MCF 10A (cell line): Measurements from ENCODE around the gene CACNA1B. TPM values are rescaled to one million over a fixed set of nuclear protein-coding genes. Genes with fewer than 3 reads are reported as not detected.

Experiments used
- BruUV-seq: library from RNA; stranded (reverse); fragments of 400-500 nt; replicated peaks from 2 replicates; lab custom pipeline; 2021; lab: Mats Ljungman, UMichigan
- CTCF ChIA-PET: fragments of 300-600 bp; sonication (Branson Sonifier 250); formaldehyde crosslinking; extraction: SDS; loops from one replicate; lab custom pipeline; 2021; ENCODE audit warnings: antibody characterized with exemption, inconsistent platforms; lab: Yijun Ruan, JAX
- POLR2A ChIA-PET: fragments of 300-600, 350-650 bp; sonication (Branson Sonifier 250); formaldehyde crosslinking; extraction: SDS; loops from one replicate; lab custom pipeline; 2020; ENCODE audit warnings: antibody characterized with exemption, inconsistent platforms; lab: Yijun Ruan, JAX
- DNase-seq: peaks from one replicate; pipeline ENCODE4 v3.0.0-alpha.2; 2018; ENCODE audit not compliant: unreplicated experiment
- H3K27ac Mint-ChIP-seq: one replicate; pipeline ENCODE4 v1.8.0; 2022; ENCODE audit warnings: mild to moderate bottlenecking, low read depth, mixed read lengths; ENCODE audit not compliant: unreplicated experiment
- H3K27me3 Mint-ChIP-seq: one replicate; pipeline ENCODE4 v1.8.0; 2022; ENCODE audit warnings: mixed read lengths; ENCODE audit not compliant: insufficient read depth, unreplicated experiment
- H3K36me3 Mint-ChIP-seq: one replicate; pipeline ENCODE4 v1.8.0; 2022; ENCODE audit warnings: mild to moderate bottlenecking, moderate library complexity, mixed read lengths; ENCODE audit not compliant: insufficient read depth, unreplicated experiment
- H3K4me1 Mint-ChIP-seq: one replicate; pipeline ENCODE4 v1.8.0; 2022; ENCODE audit warnings: mixed read lengths; ENCODE audit not compliant: insufficient read depth, unreplicated experiment
- H3K4me3 Mint-ChIP-seq: one replicate; pipeline ENCODE4 v1.8.0; 2022; ENCODE audit warnings: mild to moderate bottlenecking, moderate library complexity, mixed read lengths; ENCODE audit not compliant: unreplicated experiment
- H3K9me3 Mint-ChIP-seq: one replicate; pipeline ENCODE4 v1.8.0; 2022; ENCODE audit warnings: mixed read lengths; ENCODE audit not compliant: unreplicated experiment
- CTCF ChIP-seq: fragments of 200-600 bp; IDR thresholded peaks from one replicate; pipeline ENCODE4 v1.8.0; 2022; ENCODE audit warnings: antibody characterized with exemption, mild to moderate bottlenecking; ENCODE audit not compliant: unreplicated experiment
- intact Hi-C: fragments of 100-400 bp; cut with micrococcal nuclease; formaldehyde crosslinking; loops from 2 replicates; pipeline ENCODE4 v1.14.1; 2022
- total RNA-seq: library from RNA; stranded (reverse); gene quantifications from 2 replicates; pipeline ENCODE4 v1.2.3, GENCODE V29; 2022

CACNA1B gene
- total RNA-seq, 1 experiment from 2014 or later, result not detected

- ChIA-PET CTCF (no interaction called here), POLR2A (no interaction called here)
- Mint-ChIP-seq H3K9me3 (no peaks in the 10 kb centered on the region), H3K27ac (no peak overlapping the region), H3K36me3 (no peaks in the 10 kb centered on the region), H3K4me3 (no peak overlapping the region), H3K4me1 (no peaks in the 10 kb centered on the region), H3K27me3 (no peaks in the 10 kb centered on the region)
- intact Hi-C loops, result no loop called here
- no peak for DNase-seq
- BruUV-seq, result no TSS peak
- TF ChIP-seq CTCF, result no peak
Observed at GRCh38 chr9:138023394-138024124, 146.0 kb downstream of the CACNA1B start.

GRCh38 chr9:138024131-138024530, 146.5 kb downstream of the CACNA1B start:
- Mint-ChIP-seq H3K9me3 (no peaks in the 10 kb centered on the region), H3K36me3 (no peaks in the 10 kb centered on the region), H3K4me3 (no peak overlapping the region), H3K27ac (no peak overlapping the region), H3K4me1 (no peaks in the 10 kb centered on the region), H3K27me3 (no peaks in the 10 kb centered on the region)
- no peak for DNase-seq
- ChIA-PET POLR2A (no interaction called here), CTCF (no interaction called here)
- intact Hi-C loops, result no loop called here
- no TSS peak for BruUV-seq
- TF ChIP-seq CTCF, result no peak

GRCh38 chr9:138024831-138025291, 147.3 kb downstream of the CACNA1B start:
- H3K36me3 Mint-ChIP-seq, result no peaks in the 10 kb centered on the region
- ChIA-PET POLR2A (no interaction called here), CTCF (no interaction called here)
- TF ChIP-seq CTCF, result no peak
- no peaks in the 10 kb centered on the region for H3K9me3 Mint-ChIP-seq
- H3K4me3 Mint-ChIP-seq, result no peak overlapping the region
- no peak for DNase-seq
- no TSS peak for BruUV-seq
- intact Hi-C loops, result no loop called here
- H3K4me1 Mint-ChIP-seq, result no peaks in the 10 kb centered on the region
- no peak overlapping the region for H3K27ac Mint-ChIP-seq
- peaks cover 4% of the 10 kb centered on the region for H3K27me3 Mint-ChIP-seq

GRCh38 chr9:138025417-138025816, 147.8 kb downstream of the CACNA1B start:
- TF ChIP-seq CTCF, result no peak
- Mint-ChIP-seq H3K4me3 (no peak overlapping the region), H3K27ac (no peak overlapping the region), H3K9me3 (no peaks in the 10 kb centered on the region), H3K27me3 (peaks cover 10% of the 10 kb centered on the region), H3K4me1 (no peaks in the 10 kb centered on the region), H3K36me3 (no peaks in the 10 kb centered on the region)
- DNase-seq, result no peak
- POLR2A ChIA-PET, result no interaction called here
- CTCF ChIA-PET, result no interaction called here
- no TSS peak for BruUV-seq
- intact Hi-C loops, result no loop called here
